GM19351 (cell line): ENCODE measurements around the gene LFNG.

ENCODE experiments used
- ATAC-seq: cut with Tn5 transposase; IDR thresholded peaks from one replicate; pipeline ENCODE4 v1.9.1; 2021; ENCODE audit warnings: mild to moderate bottlenecking, moderate library complexity; ENCODE audit not compliant: unreplicated experiment

LFNG gene

GRCh38 chr7:2502647-2502966 lies 17.0 kb upstream of the LFNG start:
- no peak for ATAC-seq

- no peak for ATAC-seq
Measured at GRCh38 chr7:2503056-2503941, 16.3 kb upstream of the LFNG start.

- ATAC-seq, result no peak
Measured at GRCh38 chr7:2504128-2504888, 15.3 kb upstream of the LFNG start.

DNA sequence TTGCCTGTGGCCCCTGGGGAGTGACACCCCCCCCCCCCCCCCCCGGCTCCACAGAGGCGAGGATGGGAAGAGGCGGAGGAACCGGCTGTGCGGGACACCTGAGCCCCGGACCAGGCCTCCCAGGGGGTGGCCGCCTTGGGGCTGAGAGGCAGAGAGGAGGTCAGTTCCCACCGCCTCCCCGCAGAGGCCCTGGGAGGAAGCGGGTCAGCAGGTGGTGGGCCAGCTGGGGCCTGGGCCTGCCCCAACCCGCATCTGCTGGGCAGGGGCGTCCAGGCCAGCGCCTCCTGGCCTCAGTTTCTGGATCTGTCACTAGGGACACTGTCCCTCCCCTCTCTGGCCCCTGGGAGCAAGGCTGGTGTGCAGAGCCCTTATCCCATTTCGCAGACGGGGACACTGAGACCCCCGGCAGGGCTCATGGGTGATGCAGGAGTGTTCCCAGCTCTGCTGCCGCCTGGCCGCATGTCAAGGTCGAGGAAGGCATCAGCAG lies 14.6 kb upstream of the LFNG start:
- no peak for ATAC-seq

DNA sequence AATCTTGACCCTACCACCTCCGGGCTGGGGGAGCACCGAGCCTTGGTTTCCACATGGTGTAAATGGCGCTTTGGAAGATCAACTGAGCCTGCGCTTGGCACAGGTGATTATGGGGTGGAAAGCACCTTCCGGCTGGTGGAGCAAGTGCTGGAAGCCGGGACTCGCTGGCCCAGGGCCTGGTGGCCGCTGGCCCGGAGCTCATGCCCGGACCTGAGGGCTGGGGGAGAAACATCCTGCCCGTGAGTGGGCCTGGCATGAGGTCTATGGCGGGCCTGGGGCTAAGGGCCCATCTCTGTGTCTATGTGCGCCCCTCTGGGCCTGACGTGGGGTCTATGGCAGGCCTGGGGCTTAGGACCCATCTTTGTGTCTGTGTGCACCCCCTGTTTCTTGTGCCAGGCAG lies 14.2 kb upstream of the LFNG start:
- ATAC-seq, result no peak

DNA sequence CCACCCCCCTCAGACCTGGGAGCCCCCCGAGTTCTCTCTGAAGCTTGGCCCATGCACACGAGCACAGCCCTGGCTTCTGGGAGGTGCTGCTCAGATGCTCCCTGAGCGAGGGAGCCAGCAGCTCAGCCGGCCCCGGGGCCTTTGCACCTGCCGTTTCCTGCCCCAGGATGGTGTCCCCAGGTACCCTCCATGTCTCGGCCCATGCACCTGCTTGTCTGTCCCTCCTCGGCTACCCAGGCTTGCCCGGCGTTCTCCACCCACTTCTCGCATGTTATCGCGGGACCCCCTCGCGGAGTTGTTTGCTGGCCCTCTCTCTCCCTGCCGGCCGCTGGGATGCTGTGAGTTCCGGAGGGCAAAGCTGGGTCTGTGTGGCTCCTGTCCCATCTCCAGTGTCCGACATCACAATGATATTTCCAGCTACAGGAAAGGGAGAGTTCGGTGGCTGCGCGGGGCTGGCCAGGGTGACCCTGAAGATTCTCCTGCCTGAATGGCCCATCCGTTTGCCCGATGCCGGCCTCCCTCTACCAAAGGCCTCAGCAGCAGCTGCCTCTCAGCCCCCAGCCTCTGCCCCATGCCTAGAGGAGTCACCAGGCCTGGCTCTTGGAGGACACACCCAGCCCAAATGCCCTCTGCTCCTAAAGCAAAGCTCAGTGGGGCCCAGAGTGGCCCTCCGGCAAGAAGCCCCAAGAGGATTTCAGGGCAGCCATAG lies 12.2 kb upstream of the LFNG start:
- no peak for ATAC-seq

- ATAC-seq, result no peak
Measured at GRCh38 chr7:2507917-2508306, 11.7 kb upstream of the LFNG start.

- peak; percentile 41 for ATAC-seq
Measured at GRCh38 chr7:2508327-2509215, 11.0 kb upstream of the LFNG start.

- ATAC-seq, result no peak
Measured at GRCh38 chr7:2509298-2509906, 10.2 kb upstream of the LFNG start.

DNA sequence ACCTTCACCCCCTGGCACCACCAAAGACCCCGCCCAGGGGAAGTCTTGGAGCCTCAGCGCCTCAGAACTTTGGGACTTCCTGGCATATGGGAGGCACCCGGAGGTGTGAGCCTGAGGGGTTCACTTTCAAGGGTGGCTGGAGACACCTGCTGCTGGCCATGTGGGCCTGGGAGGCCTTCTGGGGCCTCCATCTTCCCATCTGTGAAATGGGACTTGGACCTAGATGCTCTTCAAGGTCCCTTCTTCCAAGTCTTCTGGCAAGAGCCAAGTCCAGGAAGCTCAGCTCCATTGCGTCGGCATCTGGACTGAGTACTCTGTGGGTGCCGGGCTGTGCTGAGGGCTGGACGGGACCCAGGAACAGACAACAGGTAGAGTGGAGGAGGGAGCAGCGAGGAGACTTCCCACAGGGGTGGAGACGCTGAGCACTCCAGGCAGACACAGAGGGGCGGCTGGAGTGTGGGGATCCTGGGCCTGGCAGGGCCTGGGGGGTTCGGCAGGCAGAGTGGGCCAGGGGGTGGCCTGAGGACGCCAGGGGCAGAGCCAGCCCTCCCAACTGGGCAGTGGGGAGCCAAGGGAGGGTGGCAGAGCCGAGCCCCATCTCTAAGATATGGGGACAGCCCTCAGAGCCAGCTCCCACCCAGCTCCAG lies 9.3 kb upstream of the LFNG start:
- no peak for ATAC-seq

- ATAC-seq, result no peak
Measured at GRCh38 chr7:2510909-2511768, 8.4 kb upstream of the LFNG start.

DNA sequence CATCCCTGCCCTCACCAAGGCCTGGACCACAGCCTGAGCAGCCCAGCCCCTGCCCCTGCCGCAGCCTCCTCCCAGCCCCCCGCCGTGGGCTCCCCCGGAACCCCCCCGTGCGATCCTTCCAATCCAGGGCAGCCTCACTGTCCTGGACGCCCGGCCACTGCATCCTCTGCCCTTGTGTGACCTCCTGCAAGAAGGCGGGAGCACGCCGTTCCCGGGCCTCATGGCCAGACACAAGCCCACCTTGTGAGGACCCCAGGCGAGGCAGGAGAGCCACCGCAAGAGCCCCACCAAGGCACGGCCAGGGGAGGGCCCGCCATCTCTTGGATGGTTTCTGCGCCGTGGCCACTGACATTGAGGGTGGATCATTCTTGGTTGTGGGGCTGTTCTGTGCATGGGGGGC lies 7.8 kb upstream of the LFNG start:
- ATAC-seq, result no peak

DNA sequence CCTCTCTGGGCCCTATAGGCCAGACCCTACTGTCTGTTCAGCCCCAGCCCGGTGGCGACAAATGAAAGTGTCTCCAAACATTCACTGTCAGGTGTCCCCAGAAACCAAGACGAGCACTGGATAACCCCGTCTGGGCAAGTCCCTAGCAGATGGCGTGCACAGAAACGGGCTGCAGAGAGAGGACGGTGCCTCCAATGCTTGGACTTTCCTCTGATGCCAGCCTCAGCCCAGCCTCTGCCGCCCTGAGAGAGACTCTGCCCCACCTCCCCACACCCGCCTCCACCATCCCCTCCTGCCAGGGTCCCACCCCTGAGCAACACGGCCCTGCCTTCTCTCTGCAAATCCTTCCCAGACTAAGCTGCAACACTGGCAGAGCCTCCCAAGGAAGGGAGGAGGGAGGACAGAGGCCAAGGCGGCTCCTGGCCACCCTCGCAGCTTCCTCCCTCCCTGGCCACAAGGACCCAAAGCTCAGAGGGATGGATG lies 7.4 kb upstream of the LFNG start:
- ATAC-seq, result no peak

GRCh38 chr7:2512713-2513112 lies 6.9 kb upstream of the LFNG start:
- no peak for ATAC-seq

DNA sequence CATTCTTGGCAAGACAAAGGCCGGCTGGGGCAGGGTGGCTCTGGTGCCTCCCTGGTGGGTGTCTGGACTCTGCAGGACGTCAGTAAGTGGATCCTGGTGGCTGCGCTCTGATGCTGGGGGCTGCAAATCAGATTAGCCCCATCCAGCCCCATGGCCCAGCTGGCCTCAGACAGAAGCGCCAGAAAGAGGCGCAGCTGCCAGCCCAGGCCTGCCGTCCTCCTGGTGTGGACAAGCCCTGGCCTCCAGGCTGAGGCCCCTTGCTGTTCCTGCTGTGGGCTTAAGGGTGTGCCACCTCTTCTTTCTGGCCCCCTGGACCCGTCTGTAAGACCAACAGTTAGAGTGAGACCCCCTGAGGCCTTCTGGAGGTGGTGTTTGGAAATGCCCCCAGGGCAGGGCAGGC lies 5.9 kb upstream of the LFNG start:
- ATAC-seq, result no peak

DNA sequence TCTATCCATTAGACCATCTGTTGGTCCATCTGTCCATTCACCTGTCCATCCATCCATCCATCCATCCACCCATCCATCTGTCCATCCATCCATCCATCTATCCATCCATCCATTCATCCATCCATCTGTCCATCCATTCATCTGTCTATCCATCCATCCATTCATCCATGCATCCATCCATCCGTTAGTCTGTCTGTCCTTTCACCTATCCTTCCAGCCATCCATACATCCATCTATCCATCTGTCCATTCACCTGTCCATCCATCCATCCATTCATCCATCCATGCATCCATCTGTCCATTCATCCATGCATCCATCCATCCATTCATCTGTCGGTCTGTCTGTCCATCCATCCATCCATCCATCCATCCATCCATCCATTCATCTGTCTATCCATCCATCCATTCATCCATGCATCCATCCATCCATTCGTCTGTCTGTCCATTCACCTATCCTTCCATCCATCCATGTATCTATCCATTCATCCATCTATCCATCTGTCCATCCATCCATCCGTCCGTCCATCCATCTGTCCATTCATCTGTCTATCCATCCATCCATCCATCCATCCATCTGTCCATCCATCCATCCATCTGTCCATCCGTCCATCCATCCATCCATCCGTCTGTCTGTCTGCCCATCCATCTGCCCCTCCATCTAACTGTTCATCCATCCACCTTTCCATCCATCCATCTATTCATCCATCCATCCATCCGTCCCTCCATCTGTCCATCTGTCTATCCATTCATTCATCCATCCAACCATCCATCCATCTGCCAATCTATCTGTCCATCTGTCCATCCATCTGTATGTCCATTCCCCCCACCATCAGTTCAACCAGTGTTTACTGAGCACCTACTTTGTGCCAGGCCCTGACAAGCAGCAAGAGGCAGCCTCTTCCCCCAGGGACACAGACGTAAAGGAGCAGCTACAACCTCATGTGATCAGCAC lies 4.8 kb upstream of the LFNG start:
- ATAC-seq, result no peak

- no peak for ATAC-seq
Measured at GRCh38 chr7:2515424-2516193, 4.0 kb upstream of the LFNG start.
